HT1080 (cell line): ENCODE measurements around the gene DGKA. TPM values are rescaled to one million over a fixed set of nuclear protein-coding genes. Genes with fewer than 3 reads are reported as not detected.

ENCODE experiments used
- DNase-seq: peaks from one replicate; pipeline ENCODE4 v3.0.0-alpha.2; 2015; ENCODE audit warnings: low read depth
- total RNA-seq: library from RNA; depleted of rRNA; stranded (reverse); fragments of >200 nt; shearing (Covaris generic); gene quantifications from 2 replicates; pipeline ENCODE4 v1.2.3, GENCODE V29; 2014

DGKA gene
- total RNA-seq, 1 experiment from 2014 or later = 49.6 TPM

GRCh38 chr12:55931317-55931779, 386 bp downstream of the DGKA start:
- no peak for DNase-seq

- no peak for DNase-seq
Measured at GRCh38 chr12:55931780-55932550, 1.0 kb downstream of the DGKA start.

- DNase-seq = peak; percentile 42
Measured at GRCh38 chr12:55932551-55932910, 1.6 kb downstream of the DGKA start.

GRCh38 chr12:55933169-55933798, 2.3 kb downstream of the DGKA start:
- DNase-seq = peak; percentile 89

GRCh38 chr12:55933799-55934742, 3.1 kb downstream of the DGKA start:
- DNase-seq = no peak

- DNase-seq = no peak
Measured at GRCh38 chr12:55934773-55935172, 3.8 kb downstream of the DGKA start.

- DNase-seq = no peak
Measured at GRCh38 chr12:55935738-55936151, 4.8 kb downstream of the DGKA start.

- DNase-seq = peak; percentile 68
Measured at GRCh38 chr12:55937981-55938380, 7.0 kb downstream of the DGKA start.

- no peak for DNase-seq
Measured at GRCh38 chr12:55938826-55939501, 8.0 kb downstream of the DGKA start.

- peak; percentile 85 for DNase-seq
Measured at GRCh38 chr12:55940065-55940732, 9.2 kb downstream of the DGKA start.

GRCh38 chr12:55942055-55942454, 11.1 kb downstream of the DGKA start:
- DNase-seq = no peak

GRCh38 chr12:55942577-55943136, 11.7 kb downstream of the DGKA start:
- DNase-seq = no peak

GRCh38 chr12:55946553-55946952, 15.6 kb downstream of the DGKA start:
- no peak for DNase-seq

- DNase-seq = no peak
Measured at GRCh38 chr12:55955344-55955743, 24.4 kb downstream of the DGKA start.

GRCh38 chr12:55955800-55956508, 25.0 kb downstream of the DGKA start:
- peak; percentile 80 for DNase-seq

- DNase-seq = no peak
Measured at GRCh38 chr12:55957106-55957859, 26.3 kb downstream of the DGKA start.

- DNase-seq = no peak
Measured at GRCh38 chr12:55963760-55964159, 32.8 kb downstream of the DGKA start.

GRCh38 chr12:55965240-55965639, 34.3 kb downstream of the DGKA start:
- DNase-seq = no peak

GRCh38 chr12:55965941-55966407, 35.0 kb downstream of the DGKA start, which contains the start of gene PMEL:
Gene PMEL, minus strand, starts transcription at chr12:55966042. Its CDS starts 31 bp downstream, at chr12:55966011.
- no peak for DNase-seq
